Fibroblast of skin of right biceps (primary cell): ENCODE data around the gene MBD3L5.
A peak's percentile ranks its signal among the peaks of the same experiment; 100 is the strongest.
"Not testable (repeated sequence)": the region's sequence is repeated elsewhere in the genome, so short reads cannot be mapped to it uniquely, and the experiment has no call there.

ENCODE experiments used
- DNase-seq: peaks from one replicate; pipeline ENCODE4 v3.0.0-alpha.2; 2013

Gene MBD3L5

DNA sequence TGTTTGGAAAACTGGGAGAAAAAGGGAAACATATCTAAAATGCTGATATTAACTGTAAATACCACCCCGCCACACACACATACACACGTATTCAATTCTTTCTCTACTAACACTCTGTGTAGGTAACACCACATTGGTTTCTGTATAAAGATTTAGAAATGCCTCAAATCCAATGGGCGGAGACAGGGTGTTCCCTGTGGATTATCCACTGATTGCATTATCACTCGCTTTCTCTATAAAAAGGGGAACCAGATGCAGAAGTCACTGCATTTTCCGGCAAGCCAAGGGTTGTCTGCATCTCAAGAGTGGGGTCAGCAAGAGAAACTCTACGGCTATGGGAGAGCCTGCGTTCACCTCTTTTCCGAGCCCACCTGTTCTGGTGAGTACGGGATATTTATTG, at the start of gene MBD3L5:
TSS of gene MBD3L5 (plus strand) at position 301 of the 400 bp plus-strand sequence. CDS start at position 335, 34 bp downstream.
- not testable (repeated sequence) for DNase-seq

GRCh38 chr19:6983448-6983847, 46.9 kb upstream of the MBD3L5 start:
- DNase-seq = no peak

DNA sequence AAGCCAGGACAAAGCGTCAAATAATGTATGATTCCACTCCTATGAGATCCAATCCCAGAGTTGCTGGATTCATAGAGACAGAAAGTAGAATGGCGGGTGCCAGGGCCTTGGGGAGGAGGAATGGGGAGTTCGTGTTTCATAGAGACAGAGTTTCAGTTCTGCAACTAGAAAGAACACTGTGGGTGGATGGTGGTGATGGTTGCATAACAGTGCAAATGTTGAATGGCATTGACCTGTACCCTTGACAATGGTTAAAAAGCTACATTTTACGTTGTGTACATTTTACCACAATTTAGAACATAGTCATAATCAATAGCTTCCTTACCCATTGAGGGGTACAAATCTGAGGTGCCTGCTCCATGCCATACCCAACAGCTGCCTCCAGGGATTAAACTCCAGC, 42.5 kb upstream of the MBD3L5 start:
- no peak for DNase-seq

DNA sequence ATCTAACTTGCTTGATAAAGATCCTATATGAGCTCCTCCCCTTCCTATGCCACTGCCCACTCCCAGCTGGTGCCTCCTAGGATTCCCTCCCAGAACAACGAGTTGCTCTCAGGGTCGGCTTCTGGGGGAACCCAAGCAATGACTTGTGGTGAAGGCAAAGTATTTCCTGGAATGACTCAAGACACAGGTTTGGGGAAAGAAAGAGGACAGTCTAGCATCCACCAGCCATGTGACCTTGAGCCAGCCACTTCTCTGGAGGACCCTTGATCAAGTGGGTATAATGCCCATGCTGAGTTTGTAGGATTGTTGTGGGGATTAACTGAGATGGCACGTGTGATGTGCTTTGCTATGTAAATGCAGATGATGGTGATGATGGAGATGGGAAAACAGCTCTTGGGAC, 42.1 kb upstream of the MBD3L5 start:
- DNase-seq = no peak

DNA sequence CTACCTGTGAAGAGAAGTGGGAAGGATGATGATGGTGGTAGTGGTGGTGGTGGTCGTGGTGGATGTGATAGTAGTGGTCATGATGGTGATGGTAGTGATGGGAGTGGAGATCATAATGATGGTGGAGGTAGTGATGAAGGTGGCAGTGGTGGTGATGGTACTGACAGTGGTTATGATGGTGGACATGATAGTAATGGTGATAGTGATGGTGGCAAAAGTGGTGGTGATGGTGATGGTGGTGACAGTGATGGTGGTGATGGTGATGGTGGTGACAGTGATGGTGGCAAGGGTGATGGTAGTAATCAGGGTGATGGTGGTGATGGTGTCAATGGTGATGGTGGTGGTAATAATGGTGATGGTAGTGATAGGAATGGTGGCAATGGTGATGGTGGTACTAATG, 35.3 kb upstream of the MBD3L5 start:
- DNase-seq = no peak

DNA sequence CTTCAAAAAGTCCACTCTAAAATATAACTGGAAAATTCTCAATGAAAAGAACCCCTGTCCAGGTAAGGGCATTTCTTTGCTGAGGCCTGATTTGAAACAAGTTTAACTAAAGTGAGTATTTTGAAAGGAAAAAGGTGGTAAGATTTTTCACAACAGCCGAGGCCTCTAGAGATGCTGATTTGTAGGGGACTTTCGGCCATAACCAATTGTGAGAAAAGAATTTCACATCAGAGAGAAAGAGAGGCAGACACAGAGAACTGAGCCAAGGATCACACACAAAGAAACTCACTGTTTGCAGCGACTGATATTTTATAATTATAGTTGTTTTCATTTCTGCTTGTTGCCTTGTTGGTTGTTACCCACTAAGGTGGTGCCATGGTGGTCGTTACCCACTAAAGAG, 33.6 kb upstream of the MBD3L5 start:
- no peak for DNase-seq

DNA sequence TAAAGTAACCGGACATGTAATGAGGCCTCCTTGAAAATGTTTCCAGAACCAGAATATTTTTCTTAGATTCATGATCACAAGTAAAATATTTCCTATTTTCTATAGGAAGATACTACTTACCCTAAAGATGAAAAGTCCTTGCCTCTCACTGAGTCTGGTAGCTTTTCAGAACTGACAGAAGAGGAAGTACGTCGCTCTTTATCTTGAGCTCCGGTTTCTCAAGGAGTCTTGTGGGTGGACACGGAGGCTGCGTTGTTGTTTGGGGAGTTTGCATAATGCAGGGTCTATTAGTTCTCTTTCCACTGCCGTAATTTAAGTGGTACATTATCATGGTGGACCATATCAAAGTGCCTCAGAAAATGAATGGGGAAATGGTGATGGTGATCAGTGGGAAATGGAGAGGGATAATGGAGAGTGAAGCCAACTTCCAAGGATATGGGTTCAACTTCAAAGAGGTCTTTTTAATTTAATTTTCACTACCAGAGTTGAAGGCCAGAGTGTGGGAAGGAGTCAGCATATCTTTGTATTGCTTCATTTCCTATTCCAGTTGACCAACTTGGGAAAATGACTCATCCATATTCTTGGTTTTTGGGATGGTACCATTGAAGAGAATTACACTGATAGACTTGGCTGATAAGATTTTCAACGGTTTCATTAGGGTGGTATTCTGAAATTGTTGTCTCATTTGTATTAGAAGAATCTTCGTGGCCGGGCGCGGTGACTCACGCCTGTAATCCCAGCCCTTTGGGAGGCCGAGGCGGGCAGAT, 32.5 kb upstream of the MBD3L5 start:
- no peak for DNase-seq

GRCh38 chr19:6999933-7000332, 30.4 kb upstream of the MBD3L5 start:
- DNase-seq = no peak

GRCh38 chr19:7000333-7000732, 30.0 kb upstream of the MBD3L5 start:
- no peak for DNase-seq

GRCh38 chr19:7000816-7001215, 29.6 kb upstream of the MBD3L5 start:
- no peak for DNase-seq

DNA sequence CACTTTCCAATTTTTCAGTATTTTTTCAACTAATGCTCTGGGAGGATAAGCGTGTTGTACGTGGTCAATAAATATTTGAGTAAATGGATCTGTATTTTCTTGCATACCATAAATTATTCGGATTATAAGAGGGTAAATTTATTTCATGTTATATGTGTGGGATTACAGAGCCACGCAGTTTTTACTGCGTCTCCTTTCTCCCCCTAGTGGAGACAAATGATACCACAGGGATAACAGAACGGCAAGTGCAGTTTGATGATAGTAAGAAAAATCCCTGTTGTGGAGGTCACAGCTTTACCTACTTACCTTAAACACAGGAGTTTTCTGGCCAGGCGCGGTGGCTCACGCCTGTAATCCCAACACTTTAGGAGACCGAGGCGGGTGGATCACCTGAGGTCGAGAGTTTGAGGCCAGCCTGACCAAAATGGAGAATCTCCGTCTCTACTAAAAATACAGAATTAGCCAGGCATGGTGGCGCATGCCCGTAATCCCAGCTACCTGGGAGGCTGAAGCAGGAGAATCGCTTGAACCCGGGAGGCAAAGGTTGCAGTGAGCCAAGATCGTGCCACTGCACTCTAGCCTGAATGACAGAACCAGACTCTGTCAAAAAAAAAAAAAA, 26.0 kb upstream of the MBD3L5 start:
- DNase-seq = peak; percentile 2

- DNase-seq = no peak
These were observed 24.2 kb upstream of the MBD3L5 start for GRCh38 chr19:7006135-7006704.

GRCh38 chr19:7007859-7008258, 22.5 kb upstream of the MBD3L5 start:
- DNase-seq = no peak

DNA sequence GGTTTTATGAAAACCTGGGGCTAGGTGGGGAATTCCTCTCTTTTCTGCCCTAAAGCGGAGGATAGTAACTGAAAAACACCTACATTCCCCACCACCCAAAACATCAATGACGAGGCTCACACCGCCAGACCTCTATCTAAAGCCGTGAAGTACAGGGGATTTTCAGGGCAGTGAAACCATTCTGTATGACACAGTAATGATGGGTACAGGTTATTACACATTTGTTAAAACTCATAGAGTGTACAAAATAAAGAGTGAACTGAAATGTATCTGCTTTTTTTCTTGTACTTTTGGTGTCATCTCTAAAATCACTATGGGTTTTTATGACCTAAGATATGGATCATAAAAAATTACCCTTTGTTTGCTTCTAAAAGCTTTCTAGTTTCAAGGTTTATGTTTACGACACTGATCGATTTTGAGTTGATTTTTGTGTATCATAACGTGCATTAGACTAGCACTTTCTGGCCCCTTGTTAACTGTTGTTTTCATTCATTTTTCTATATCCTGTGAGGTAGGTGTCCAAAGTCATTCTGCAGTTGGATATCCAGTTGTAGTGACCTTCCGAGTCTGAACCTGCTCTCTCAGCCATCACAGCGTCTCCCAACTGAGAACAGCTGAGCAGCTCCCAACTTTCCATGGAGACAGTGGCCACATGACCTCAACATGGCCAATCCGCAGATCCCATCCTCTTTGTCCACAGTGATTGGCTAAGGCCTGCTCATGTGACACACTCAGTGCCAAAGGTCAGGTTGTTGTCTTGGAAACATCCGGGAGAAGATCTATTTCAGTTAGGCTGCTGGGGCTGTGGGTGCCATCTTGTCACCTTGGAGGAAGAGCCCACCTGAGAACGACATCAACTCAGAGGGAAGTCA, 19.4 kb upstream of the MBD3L5 start:
- no peak for DNase-seq

- no peak for DNase-seq
These were observed 16.7 kb upstream of the MBD3L5 start for GRCh38 chr19:7013678-7014077.

GRCh38 chr19:7018828-7019227, 11.6 kb upstream of the MBD3L5 start:
- DNase-seq = no peak

- DNase-seq = not testable (repeated sequence)
These were observed 9.0 kb upstream of the MBD3L5 start, which contains the start of gene MBD3L2B for GRCh38 chr19:7021331-7021730. Gene MBD3L2B, minus strand, starts transcription at chr19:7021431. Its CDS starts 34 bp downstream, at chr19:7021397.

- not testable (repeated sequence) for DNase-seq
These were observed 1.6 kb upstream of the MBD3L5 start for GRCh38 chr19:7028790-7029189.

- not testable (repeated sequence) for DNase-seq
These were observed 9.7 kb downstream of the MBD3L5 start, which contains the start of gene MBD3L4 for GRCh38 chr19:7040079-7040478. Gene MBD3L4, minus strand, starts transcription at chr19:7040179. Its CDS starts 35 bp downstream, at chr19:7040144.

GRCh38 chr19:7041563-7041962, 11.2 kb downstream of the MBD3L5 start:
- not testable (repeated sequence) for DNase-seq

- not testable (repeated sequence) for DNase-seq
These were observed 18.6 kb downstream of the MBD3L5 start, which contains the start of gene MBD3L2 for GRCh38 chr19:7049021-7049420. Gene MBD3L2, plus strand, starts transcription at chr19:7049321. Its CDS starts 53 bp downstream, at chr19:7049374.

GRCh38 chr19:7051421-7051820, 21.0 kb downstream of the MBD3L5 start:
- not testable (repeated sequence) for DNase-seq

GRCh38 chr19:7052896-7053295, 22.5 kb downstream of the MBD3L5 start:
- DNase-seq = not testable (repeated sequence)
